SU-DHL-6 (cell line): ENCODE results near the gene PC.

ENCODE experiments used
- H2AFZ ChIP-seq: fragments of 200-600 bp; sonication (generic); 2 replicates; pipeline ENCODE4 v1.6.1; 2014; ENCODE audit warnings: low read depth, mild to moderate bottlenecking, moderate library complexity, mixed read lengths, antibody characterized with exemption, low read length; ENCODE audit not compliant: severe bottlenecking
- H3F3A ChIP-seq: fragments of 200-600 bp; shearing (Covaris generic); 2 replicates; pipeline ENCODE4 v1.6.0; 2016; ENCODE audit warnings: antibody characterized with exemption, mild to moderate bottlenecking; ENCODE audit not compliant: insufficient read depth
- H3K27ac ChIP-seq: fragments of 200-600 bp; sonication (generic); 2 replicates; pipeline ENCODE4 v1.5.1; 2016; ENCODE audit warnings: low read depth, mild to moderate bottlenecking, low read length, moderate library complexity, mixed read lengths
- H3K27me3 ChIP-seq: fragments of 200-600 bp; sonication (generic), shearing (Covaris generic); 2 replicates; pipeline ENCODE4 v1.6.0; 2014; ENCODE audit warnings: mild to moderate bottlenecking, low read length
- H3K36me3 ChIP-seq: fragments of 200-600 bp; sonication (generic); 2 replicates; pipeline ENCODE4 v1.6.1; 2014; ENCODE audit warnings: mild to moderate bottlenecking, low read length, mixed read lengths
- H3K4me2 ChIP-seq: fragments of 300-600, 200-600 bp; shearing (Covaris generic), sonication (generic); 2 replicates; pipeline ENCODE4 v1.6.0; 2014; ENCODE audit warnings: low read length, low read depth, mild to moderate bottlenecking; ENCODE audit not compliant: poor library complexity, severe bottlenecking
- H3K4me3 ChIP-seq: fragments of 200-600 bp; sonication (generic); 2 replicates; pipeline ENCODE4 v1.5.1; 2014; ENCODE audit warnings: antibody characterized with exemption, low read length, mild to moderate bottlenecking, mixed read lengths; ENCODE audit not compliant: insufficient read depth, poor library complexity, severe bottlenecking
- H3K79me2 ChIP-seq: fragments of 200-600 bp; sonication (generic); 2 replicates; pipeline ENCODE4 v1.6.1; 2014; ENCODE audit warnings: mild to moderate bottlenecking, low read length, moderate library complexity; ENCODE audit not compliant: insufficient read depth
- H3K9ac ChIP-seq: fragments of 200-600 bp; sonication (generic); 2 replicates; pipeline ENCODE4 v1.7.0; 2014; ENCODE audit warnings: mild to moderate bottlenecking, low read length
- H3K9me2 ChIP-seq: fragments of 200-600 bp; sonication (generic); replicated peaks from 2 replicates; pipeline ENCODE4 v1.6.1; 2014; ENCODE audit warnings: low read length; ENCODE audit not compliant: insufficient read depth
- H3K9me3 ChIP-seq: fragments of 200-600 bp; sonication (generic); 2 replicates; pipeline ENCODE4 v1.6.1; 2014; ENCODE audit warnings: low read length, mixed read lengths; ENCODE audit not compliant: insufficient read depth
- H4K20me1 ChIP-seq: fragments of 200-600 bp; sonication (generic); 2 replicates; pipeline ENCODE4 v1.6.1; 2014; ENCODE audit warnings: low read depth, mild to moderate bottlenecking, antibody characterized with exemption, low read length, moderate library complexity, mixed read lengths
- EZH2phosphoT487 ChIP-seq: fragments of 200-600 bp; sonication (generic), shearing (Covaris generic); conservative IDR thresholded peaks from 2 replicates; pipeline ENCODE4 v1.6.1; 2018; ENCODE audit warnings: mild to moderate bottlenecking, antibody characterized with exemption, low read length, moderate library complexity, mixed read lengths
- TF ChIP-seq, protein P1 (sequence below): fragments of 200-600 bp; sonication (generic); IDR thresholded peaks from one replicate; pipeline ENCODE4 v1.5.1; 2017; ENCODE audit warnings: antibody characterized with exemption, mild to moderate bottlenecking, low read length, moderate library complexity; ENCODE audit not compliant: insufficient read depth, poor library complexity, severe bottlenecking

The PC gene

DNA sequence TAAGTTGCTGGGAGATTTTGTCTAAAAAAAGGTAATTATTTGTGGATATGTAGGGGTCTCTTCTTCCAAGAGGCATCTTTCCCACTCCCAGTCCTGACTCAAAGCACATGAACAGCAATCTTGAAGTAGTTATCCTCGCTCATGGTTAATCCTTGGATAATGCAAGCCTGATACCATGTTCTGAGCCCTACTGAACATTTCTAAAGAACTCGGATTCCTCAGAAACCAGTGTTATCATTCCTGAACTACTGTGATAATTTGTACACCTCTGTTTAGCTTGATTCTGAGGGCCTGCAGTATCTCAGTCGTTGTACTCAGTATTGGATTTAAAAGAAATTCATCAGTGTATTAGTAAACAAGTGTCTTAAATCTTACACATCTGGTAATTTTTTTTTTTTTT lies 137.3 kb downstream of the PC start:
- TF ChIP-seq EZH2phosphoT487, result no peak
- TF ChIP-seq, protein P1, sequence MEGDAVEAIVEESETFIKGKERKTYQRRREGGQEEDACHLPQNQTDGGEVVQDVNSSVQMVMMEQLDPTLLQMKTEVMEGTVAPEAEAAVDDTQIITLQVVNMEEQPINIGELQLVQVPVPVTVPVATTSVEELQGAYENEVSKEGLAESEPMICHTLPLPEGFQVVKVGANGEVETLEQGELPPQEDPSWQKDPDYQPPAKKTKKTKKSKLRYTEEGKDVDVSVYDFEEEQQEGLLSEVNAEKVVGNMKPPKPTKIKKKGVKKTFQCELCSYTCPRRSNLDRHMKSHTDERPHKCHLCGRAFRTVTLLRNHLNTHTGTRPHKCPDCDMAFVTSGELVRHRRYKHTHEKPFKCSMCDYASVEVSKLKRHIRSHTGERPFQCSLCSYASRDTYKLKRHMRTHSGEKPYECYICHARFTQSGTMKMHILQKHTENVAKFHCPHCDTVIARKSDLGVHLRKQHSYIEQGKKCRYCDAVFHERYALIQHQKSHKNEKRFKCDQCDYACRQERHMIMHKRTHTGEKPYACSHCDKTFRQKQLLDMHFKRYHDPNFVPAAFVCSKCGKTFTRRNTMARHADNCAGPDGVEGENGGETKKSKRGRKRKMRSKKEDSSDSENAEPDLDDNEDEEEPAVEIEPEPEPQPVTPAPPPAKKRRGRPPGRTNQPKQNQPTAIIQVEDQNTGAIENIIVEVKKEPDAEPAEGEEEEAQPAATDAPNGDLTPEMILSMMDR, result no peak
- H3K36me3 ChIP-seq, result no peaks in the 10 kb centered on the region; the same call in 1 of the 2 replicates

GRCh38 chr11:66820381-66820780 lies 137.8 kb downstream of the PC start:
- H3K4me3 ChIP-seq, result no peak overlapping the region
- no peak for TF ChIP-seq EZH2phosphoT487
- TF ChIP-seq, protein P1, result no peak
- H3K36me3 ChIP-seq, result no peaks in the 10 kb centered on the region; the same call in 1 of the 2 replicates
- H3K79me2 ChIP-seq, result no peaks in the 10 kb centered on the region
- H3K9me2 ChIP-seq, result no peaks in the 10 kb centered on the region
- H3K4me2 ChIP-seq, result no peak overlapping the region
- no peaks in the 10 kb centered on the region for H4K20me1 ChIP-seq
- H3F3A ChIP-seq, result no peaks in the 10 kb centered on the region
- H3K27ac ChIP-seq, result no peak overlapping the region
- no peak overlapping the region for H2AFZ ChIP-seq
- no peak overlapping the region for H3K9ac ChIP-seq
- H3K27me3 ChIP-seq, result no peaks in the 10 kb centered on the region
- H3K9me3 ChIP-seq, result no peaks in the 10 kb centered on the region

More for the DNA sequence above, 137.3 kb downstream of the PC start:
- Histone ChIP-seq H3K79me2 (no peaks in the 10 kb centered on the region), H4K20me1 (no peaks in the 10 kb centered on the region), H3K27ac (no peak overlapping the region), H3K9me3 (no peaks in the 10 kb centered on the region), H3F3A (no peaks in the 10 kb centered on the region), H3K9me2 (no peaks in the 10 kb centered on the region), H3K4me2 (no peak overlapping the region), H3K4me3 (no peak overlapping the region), H3K9ac (no peak overlapping the region), H2AFZ (no peak overlapping the region), H3K27me3 (no peaks in the 10 kb centered on the region)

DNA sequence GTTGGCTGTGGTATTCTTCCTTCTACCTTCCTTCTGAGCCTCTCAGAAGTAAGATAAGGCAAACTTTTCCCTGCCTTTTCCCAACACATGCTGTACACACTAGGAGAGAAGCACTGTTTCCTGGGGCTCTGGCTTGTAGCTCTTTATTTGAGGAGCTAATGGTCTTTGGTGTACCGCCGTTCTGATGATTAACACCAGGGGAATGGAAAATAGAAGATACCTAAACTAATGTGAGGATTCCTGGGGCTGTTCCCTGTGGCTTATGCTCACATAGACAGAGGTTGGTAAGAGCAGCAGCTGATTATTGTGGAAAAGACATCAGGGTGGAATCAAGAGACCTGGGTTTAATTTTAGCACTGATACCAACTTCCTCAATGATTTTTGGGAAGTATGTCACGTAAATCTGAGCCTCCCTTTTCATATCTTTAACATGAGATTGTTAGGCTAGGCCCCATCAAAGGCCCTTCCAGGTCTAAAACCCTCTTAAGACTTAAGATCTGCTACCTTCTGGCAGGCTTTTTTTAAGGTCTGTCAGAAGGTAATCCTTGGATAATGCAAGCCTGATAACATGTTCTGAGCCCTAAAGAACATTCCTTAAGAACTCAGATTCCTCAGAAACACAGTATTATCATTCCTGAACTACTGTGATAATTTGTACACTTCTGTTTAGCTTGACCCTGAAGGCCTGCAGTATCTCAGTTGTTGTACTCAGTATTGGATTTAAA lies 139.8 kb downstream of the PC start:
- H3K36me3 ChIP-seq, result no peaks in the 10 kb centered on the region
- H3K27me3 ChIP-seq, result no peaks in the 10 kb centered on the region
- no peaks in the 10 kb centered on the region for H3K79me2 ChIP-seq
- no peak overlapping the region for H3K27ac ChIP-seq
- no peaks in the 10 kb centered on the region for H3K9me3 ChIP-seq
- H3K9me2 ChIP-seq, result no peaks in the 10 kb centered on the region
- no peak overlapping the region for H3K4me2 ChIP-seq
- no peaks in the 10 kb centered on the region for H3F3A ChIP-seq
- H3K4me3 ChIP-seq, result no peak overlapping the region
- no peak overlapping the region for H2AFZ ChIP-seq
- no peaks in the 10 kb centered on the region for H4K20me1 ChIP-seq
- TF ChIP-seq EZH2phosphoT487, result no peak
- TF ChIP-seq, protein P1, result no peak
- no peak overlapping the region for H3K9ac ChIP-seq
